ENCODE results near the gene ROBO4. TPM values are rescaled to one million over a fixed set of nuclear protein-coding genes. Genes with fewer than 3 reads are reported as not detected.

Gene ROBO4
- 1 to 10 TPM; 4.3 to 4.8 TPM for total RNA-seq
- long read RNA-seq, partial matches to known transcripts, result 1 of 2 reads
- long read RNA-seq, other reads (novel, unspliced or antisense), result 1 of 2 reads

- intact Hi-C loops (cut with DNase I, micrococcal nuclease), result no loop called here
Observed at GRCh38 chr11:124897674-124898262, at the start of gene ROBO4. ROBO4 (minus strand) TSS chr11:124897865; CDS start chr11:124897795, 70 bp downstream.

GRCh38 chr11:124946735-124947141 lies 49.1 kb upstream of the ROBO4 start:
- DNase-seq, result no peak
- intact Hi-C loops (cut with DNase I, micrococcal nuclease), result no loop called here

More at GRCh38 chr11:124897674-124898262, at the start of gene ROBO4:
- ATAC-seq, result no peak
- DNase-seq, result no peak

GRCh38 chr11:124945826-124946225 lies 48.2 kb upstream of the ROBO4 start:
- no peak for ATAC-seq
- no peak for DNase-seq
- intact Hi-C loops (cut with DNase I, micrococcal nuclease), result no loop called here

More at GRCh38 chr11:124946735-124947141, 49.1 kb upstream of the ROBO4 start:
- ATAC-seq, result no peak

- DNase-seq, result no peak
- intact Hi-C loops (cut with DNase I, micrococcal nuclease), result no loop called here
- no peak for ATAC-seq
Observed at GRCh38 chr11:124944565-124944964, 46.9 kb upstream of the ROBO4 start.

GRCh38 chr11:124943741-124944140 lies 46.1 kb upstream of the ROBO4 start:
- no peak for DNase-seq
- ATAC-seq, result no peak
- intact Hi-C loops (cut with DNase I, micrococcal nuclease), result no loop called here

- DNase-seq, result no peak
- no peak for ATAC-seq
- intact Hi-C loops (cut with DNase I, micrococcal nuclease), result no loop called here
Observed at GRCh38 chr11:124943254-124943616, 45.6 kb upstream of the ROBO4 start.

- ATAC-seq (no peak), DNase-seq (no peak)
- intact Hi-C loops (cut with DNase I, micrococcal nuclease), result no loop called here
Observed at GRCh38 chr11:124942466-124943253, 45.0 kb upstream of the ROBO4 start.

GRCh38 chr11:124941703-124942102 lies 44.0 kb upstream of the ROBO4 start:
- ATAC-seq (no peak), DNase-seq (no peak)
- intact Hi-C loops (cut with DNase I, micrococcal nuclease), result no loop called here

- intact Hi-C loops (cut with DNase I, micrococcal nuclease), result no loop called here
- ATAC-seq, result no peak
- DNase-seq, result no peak
Observed at GRCh38 chr11:124938970-124939369, 41.3 kb upstream of the ROBO4 start.

- DNase-seq (no peak), ATAC-seq (no peak)
- intact Hi-C loops (cut with DNase I, micrococcal nuclease), result no loop called here
Observed at GRCh38 chr11:124938206-124938765, 40.6 kb upstream of the ROBO4 start.

GRCh38 chr11:124937336-124937935 lies 39.8 kb upstream of the ROBO4 start:
- ATAC-seq, result no peak
- intact Hi-C loops (cut with DNase I, micrococcal nuclease), result no loop called here
- DNase-seq, result no peak

- DNase-seq (no peak), ATAC-seq (no peak)
Observed at GRCh38 chr11:124935548-124936514, 38.2 kb upstream of the ROBO4 start, which contains the start of gene HEPACAM. HEPACAM (minus strand) TSS chr11:124936047; CDS start chr11:124936006, 41 bp downstream.

GRCh38 chr11:124934862-124935547 lies 37.3 kb upstream of the ROBO4 start:
- ATAC-seq, result no peak
- intact Hi-C loops (cut with DNase I, micrococcal nuclease), result no loop called here
- no peak for DNase-seq

More at GRCh38 chr11:124935548-124936514, 38.2 kb upstream of the ROBO4 start, which contains the start of gene HEPACAM:
- intact Hi-C loops (cut with DNase I, micrococcal nuclease), result no loop called here

GRCh38 chr11:124930799-124931198 lies 33.1 kb upstream of the ROBO4 start:
- no peak for ATAC-seq
- intact Hi-C loops (cut with DNase I, micrococcal nuclease), result no loop called here

GRCh38 chr11:124928942-124929665 lies 31.4 kb upstream of the ROBO4 start:
- ATAC-seq (no peak), DNase-seq (no peak)
- intact Hi-C loops (cut with DNase I, micrococcal nuclease), result no loop called here

More at GRCh38 chr11:124930799-124931198, 33.1 kb upstream of the ROBO4 start:
- DNase-seq, result no peak

- intact Hi-C loops (cut with DNase I, micrococcal nuclease), result no loop called here
- ATAC-seq (no peak), DNase-seq (no peak)
Observed at GRCh38 chr11:124923296-124923695, 25.6 kb upstream of the ROBO4 start.

- ATAC-seq (no peak), DNase-seq (no peak)
- intact Hi-C loops (cut with DNase I, micrococcal nuclease), result no loop called here
Observed at GRCh38 chr11:124922831-124923230, 25.2 kb upstream of the ROBO4 start.
